AG09309 (cell line): ENCODE results near the gene PI4KA.

ENCODE experiments used
- DNase-seq: peaks from one replicate; pipeline ENCODE4 v3.0.0-alpha.2; 2010; ENCODE audit warnings: low read depth
- H3K4me3 ChIP-seq: 2 replicates; pipeline ENCODE4 v1.5.1; 2011; ENCODE audit warnings: mild to moderate bottlenecking, low read depth, low read length, moderate library complexity; ENCODE audit not compliant: control insufficient read depth
- CTCF ChIP-seq: IDR thresholded peaks from 2 replicates; pipeline ENCODE4 v1.5.1; 2011; ENCODE audit warnings: mild to moderate bottlenecking, low read depth, low read length, inconsistent platforms; ENCODE audit not compliant: insufficient read depth, control insufficient read depth; ENCODE audit errors: missing control alignments

PI4KA gene

DNA sequence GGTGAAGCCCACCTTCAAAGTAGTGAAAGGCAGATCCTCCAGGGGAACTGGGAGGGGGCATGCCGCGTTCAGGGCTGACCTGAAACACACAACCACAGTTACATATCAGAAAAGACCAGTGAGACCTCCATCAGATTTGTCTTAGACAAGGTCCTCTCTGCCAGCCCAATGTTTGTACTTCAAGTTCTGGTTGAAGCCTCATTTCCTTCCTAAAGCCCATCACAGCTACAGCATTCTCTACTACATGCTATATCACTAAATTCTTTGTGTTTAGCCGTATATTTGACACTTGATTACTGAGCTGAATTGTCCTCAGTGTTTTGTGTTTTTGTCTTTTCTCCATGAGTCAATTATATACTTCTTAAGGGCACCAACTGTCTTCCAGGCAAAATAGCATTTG is 40.1 kb downstream of the PI4KA start:
- no peak for TF ChIP-seq CTCF

GRCh38 chr22:20816559-20816958 is 42.1 kb downstream of the PI4KA start:
- no peak overlapping the region for H3K4me3 ChIP-seq
- no peak for TF ChIP-seq CTCF
- DNase-seq = no peak

More for the DNA sequence above, 40.1 kb downstream of the PI4KA start:
- DNase-seq = no peak
- no peak overlapping the region for H3K4me3 ChIP-seq

GRCh38 chr22:20815477-20816050 is 43.0 kb downstream of the PI4KA start:
- no peak for TF ChIP-seq CTCF
- DNase-seq = no peak
- H3K4me3 ChIP-seq = no peak overlapping the region

GRCh38 chr22:20814221-20814808 is 44.3 kb downstream of the PI4KA start:
- no peak overlapping the region for H3K4me3 ChIP-seq
- TF ChIP-seq CTCF = no peak
- no peak for DNase-seq

GRCh38 chr22:20813056-20813455 is 45.6 kb downstream of the PI4KA start:
- no peak for TF ChIP-seq CTCF
- no peak overlapping the region for H3K4me3 ChIP-seq
- no peak for DNase-seq

GRCh38 chr22:20811971-20812660 is 46.5 kb downstream of the PI4KA start:
- H3K4me3 ChIP-seq = no peak overlapping the region
- DNase-seq = no peak
- no peak for TF ChIP-seq CTCF
